ENCODE results near the gene KIAA0408. TPM values are rescaled to one million over a fixed set of nuclear protein-coding genes. Genes with fewer than 3 reads are reported as not detected.

KIAA0408 gene
- total and polyA plus RNA-seq, 9 of the 15 experiments (the other 6 are each of a cell fraction or from before 2014, with no cell fraction given): 0.11 TPM; not detected in 8

- no peaks in the 10 kb centered on the region for H3K4me1 ChIP-seq (replicated peaks in 1 of 2; ENCODE audit: control insufficient read depth in 2 of 2, insufficient read depth in 2 of 2, low read length in 2 of 2)
- WGBS (ENCODE audit: insufficient coverage, low coverage, missing lambda C conversion rate): 0% methylated on average over 2 of the region's 2 CpGs
- intact Hi-C loops (cut with micrococcal nuclease) (no loop called here), in situ Hi-C loops (cut with MboI) (no loop called here)
- no peaks in the 10 kb centered on the region for H3K9me1 ChIP-seq (ENCODE audit: control insufficient read depth, insufficient read depth, low read length)
- no peaks in the 10 kb centered on the region for H3K79me2 ChIP-seq (ENCODE audit: control insufficient read depth, insufficient read depth, low read length)
- H3K36me3 ChIP-seq (ENCODE audit: control insufficient read depth, insufficient read depth, low read length): no peaks in the 10 kb centered on the region
- no peaks in the 10 kb centered on the region for H3K9me3 ChIP-seq (replicated peaks; ENCODE audit: control insufficient read depth, insufficient read depth, low read depth, low read length)
- ChIA-PET CTCF (ENCODE audit: low intra/inter-chr PET ratio) (no interaction called here), POLR2A (no interaction called here)
- no peak overlapping the region for H3K4me3 ChIP-seq
- no peak overlapping the region for H3K27ac ChIP-seq (ENCODE audit: extremely low read depth, low read depth, low read length)
- no peak overlapping the region for H3K9ac ChIP-seq (ENCODE audit: insufficient read depth in 1 of 2, low read depth in 2 of 2, low read length in 2 of 2)
- H4K20me1 ChIP-seq (replicated peaks; ENCODE audit: control insufficient read depth, insufficient read depth, low read length): no peaks in the 10 kb centered on the region
- no peak overlapping the region for H3K4me2 ChIP-seq (ENCODE audit: insufficient read depth, low read length)
- no TSS peak for BruUV-seq (replicated peaks)
- H2AFZ ChIP-seq (ENCODE audit: low read depth, low read length): no peak overlapping the region
- ATAC-seq: no peak
- no peak for FAIRE-seq
- DNase-seq (ENCODE audit: extremely low read depth in 1 of 4, low spot score in 3 of 4): no peak
- H3K27me3 ChIP-seq (ENCODE audit: control insufficient read depth in 2 of 2, insufficient read depth in 2 of 2, low read length in 2 of 2): no peaks in the 10 kb centered on the region
- TF ChIP-seq MAFG (tag; conservative IDR thresholded peaks at IDR 0.05) (no peak), SIN3A (IDR thresholded peaks at IDR 0.05; ENCODE audit: borderline replicate concordance in 2 of 2, control insufficient read depth in 1 of 2, low read depth in 2 of 2, low read length in 2 of 2) (no peak), ELF1 (tag; IDR thresholded peaks at IDR 0.05) (no peak), CUX1 (CRISPR knock-in tag; IDR thresholded peaks at IDR 0.05) (no peak), ZNF830 (CRISPR knock-in tag; IDR thresholded peaks at IDR 0.05) (no peak), PTRF (tag; IDR thresholded peaks at IDR 0.05) (no peak), SREBF1 (IDR thresholded peaks at IDR 0.05; ENCODE audit: borderline replicate concordance, low read depth, low read length) (no peak), TAF1 (IDR thresholded peaks at IDR 0.05; ENCODE audit: control insufficient read depth, extremely low read depth, insufficient read depth, low read length, severe bottlenecking) (no peak), PHB (CRISPR knock-in tag; IDR thresholded peaks at IDR 0.05) (no peak), E2F6 (IDR thresholded peaks at IDR 0.05; ENCODE audit: borderline replicate concordance in 1 of 2, extremely low read depth in 1 of 2, insufficient read depth in 1 of 2, insufficient read length in 1 of 2, low read depth in 1 of 2, low read length in 1 of 2, poor library complexity in 1 of 2, severe bottlenecking in 1 of 2) (no peak), ZNF583 (CRISPR knock-in tag; IDR thresholded peaks at IDR 0.05) (no peak), ZBTB9 (CRISPR knock-in tag; IDR thresholded peaks at IDR 0.05) (no peak), FOSL1 (tag; conservative IDR thresholded peaks at IDR 0.05) (no peak), NR0B1 (IDR thresholded peaks at IDR 0.05; ENCODE audit: partially characterized antibody) (no peak)
Measured at GRCh38 chr6:127482325-127482724, 23.1 kb upstream of the KIAA0408 start.
